Thymus (tissue), 11 donors: ENCODE results near the gene C6orf47. TPM values are rescaled to one million over a fixed set of nuclear protein-coding genes. Genes with fewer than 3 reads are reported as not detected.
A peak's percentile ranks its signal among the peaks of the same experiment; 100 is the strongest.

Experiments
- DNase-seq, 9 donors: peaks; one replicate each; pipeline ENCODE4 v3.0.0-alpha.2; 2013; ENCODE audit warnings: low spot score in 9 of 9, low read depth in 6 of 9, missing footprints in 1 of 9
- H3K27ac ChIP-seq, 2 donors: one replicate each; pipeline ENCODE4 v1.5.1; 2013; ENCODE audit warnings: control low read depth in 1 of 2, low read depth in 1 of 2, low read length in 1 of 2, mild to moderate bottlenecking in 1 of 2, moderate library complexity in 1 of 2
- H3K27me3 ChIP-seq, 2 donors: one replicate each; pipeline ENCODE4 v1.5.1; 2013; ENCODE audit warnings: low read length in 1 of 2; ENCODE audit not compliant: control insufficient read depth in 2 of 2, insufficient read depth in 1 of 2
- H3K36me3 ChIP-seq, 2 donors: one replicate each; pipeline ENCODE4 v1.5.1; 2013; ENCODE audit warnings: low read length in 1 of 2, mild to moderate bottlenecking in 1 of 2, moderate library complexity in 1 of 2; ENCODE audit not compliant: control insufficient read depth in 2 of 2, insufficient read depth in 2 of 2
- H3K4me1 ChIP-seq, 2 donors: one replicate each; pipeline ENCODE4 v1.5.1; 2013; ENCODE audit warnings: low read length in 2 of 2; ENCODE audit not compliant: control insufficient read depth in 2 of 2, insufficient read depth in 2 of 2
- H3K4me3 ChIP-seq, 2 donors: one replicate each; pipeline ENCODE4 v1.5.1; 2013; ENCODE audit warnings: low read length in 2 of 2, control low read depth in 1 of 2, mild to moderate bottlenecking in 1 of 2
- H3K9me3 ChIP-seq, 2 donors: one replicate each; pipeline ENCODE4 v1.5.1; 2013; ENCODE audit warnings: low read length in 1 of 2, mild to moderate bottlenecking in 1 of 2; ENCODE audit not compliant: control insufficient read depth in 2 of 2, insufficient read depth in 1 of 2
- WGBS: extraction: QIAGEN DNeasy Blood & Tissue Kit; methylation state at CpG from one replicate; pipeline ENCODE4 v1.1.7; 2013; 5-methylcytosine and 5-hydroxymethylcytosine counted together
- polyA plus RNA-seq: library from polyadenylated mRNA; stranded (reverse); fragments of 200-250 nt; gene quantifications from one replicate; pipeline ENCODE4 v1.2.3, GENCODE V29; 2013
- total RNA-seq: library from RNA; stranded (reverse); fragments of 120-200 nt; gene quantifications from one replicate; pipeline ENCODE4 v1.2.4, GENCODE V29; 2013
- donor health status: healthy.

Gene C6orf47
- total and polyA plus RNA-seq, 2 donors: 16.7 to 19.1 TPM

- no peaks in the 10 kb centered on the region for H3K9me3 ChIP-seq
- no peaks in the 10 kb centered on the region for H3K4me1 ChIP-seq
- 97% methylated on average over 17 of the region's 17 CpGs for WGBS
- peaks cover 94 to 95% of the 10 kb centered on the region in 2 donors for H3K36me3 ChIP-seq
- DNase-seq: no peak
- H3K27ac ChIP-seq: no peak overlapping the region
- no peaks in the 10 kb centered on the region for H3K27me3 ChIP-seq
- H3K4me3 ChIP-seq: no peak overlapping the region
These were observed 16.6 kb downstream of the C6orf47 start for GRCh38 chr6:31643818-31644454.

- Histone ChIP-seq H3K9me3 (no peaks in the 10 kb centered on the region), H3K36me3 (peaks cover 90 to 92% of the 10 kb centered on the region in 2 donors), H3K4me1 (no peaks in the 10 kb centered on the region), H3K27me3 (no peaks in the 10 kb centered on the region), H3K4me3 (no peak overlapping the region), H3K27ac (no peak overlapping the region)
- WGBS: 98% methylated on average over 6 of the region's 6 CpGs
- no peak for DNase-seq
These were observed 17.6 kb downstream of the C6orf47 start for GRCh38 chr6:31642798-31643570.

GRCh38 chr6:31641370-31641769 lies 19.2 kb downstream of the C6orf47 start:
- no peaks in the 10 kb centered on the region for H3K27me3 ChIP-seq
- no peaks in the 10 kb centered on the region for H3K9me3 ChIP-seq
- peaks cover 92 to 93% of the 10 kb centered on the region in 2 donors for H3K36me3 ChIP-seq
- no peak overlapping the region for H3K4me3 ChIP-seq
- H3K27ac ChIP-seq: no peak overlapping the region
- DNase-seq: no peak
- 97% methylated on average over 4 of the region's 4 CpGs for WGBS
- no peaks in the 10 kb centered on the region for H3K4me1 ChIP-seq

- no peaks in the 10 kb centered on the region for H3K27me3 ChIP-seq
- H3K4me1 ChIP-seq: no peaks in the 10 kb centered on the region
- no peaks in the 10 kb centered on the region for H3K9me3 ChIP-seq
- H3K4me3 ChIP-seq: no peak overlapping the region
- 98% methylated on average over 6 of the region's 6 CpGs for WGBS
- peak overlapping the region in 1 of 2 donors; percentile 18 for H3K27ac ChIP-seq
- peaks cover 93 to 94% of the 10 kb centered on the region in 2 donors for H3K36me3 ChIP-seq
- no peak for DNase-seq
These were observed 20.0 kb downstream of the C6orf47 start for GRCh38 chr6:31640612-31641011.

GRCh38 chr6:31639449-31639861 lies 21.1 kb downstream of the C6orf47 start:
- DNase-seq: no peak
- WGBS: 95% methylated on average over 10 of the region's 10 CpGs

GRCh38 chr6:31639043-31639442 lies 21.5 kb downstream of the C6orf47 start:
- WGBS: 97% methylated on average over 9 of the region's 9 CpGs
- no peaks in the 10 kb centered on the region for H3K4me1 ChIP-seq
- no peak overlapping the region for H3K27ac ChIP-seq
- H3K36me3 ChIP-seq: peaks cover 93 to 94% of the 10 kb centered on the region in 2 donors
- H3K27me3 ChIP-seq: no peaks in the 10 kb centered on the region
- DNase-seq: no peak
- no peak overlapping the region for H3K4me3 ChIP-seq
- no peaks in the 10 kb centered on the region for H3K9me3 ChIP-seq

More at GRCh38 chr6:31639449-31639861, 21.1 kb downstream of the C6orf47 start:
- H3K27me3 ChIP-seq: no peaks in the 10 kb centered on the region
- H3K4me1 ChIP-seq: no peaks in the 10 kb centered on the region
- H3K9me3 ChIP-seq: no peaks in the 10 kb centered on the region
- H3K4me3 ChIP-seq: no peak overlapping the region
- no peak overlapping the region for H3K27ac ChIP-seq
- H3K36me3 ChIP-seq: peaks cover 93 to 94% of the 10 kb centered on the region in 2 donors

- Histone ChIP-seq H3K27me3 (no peaks in the 10 kb centered on the region), H3K9me3 (no peaks in the 10 kb centered on the region), H3K4me3 (no peak overlapping the region), H3K27ac (no peak overlapping the region), H3K36me3 (peaks cover 94 to 96% of the 10 kb centered on the region in 2 donors), H3K4me1 (no peaks in the 10 kb centered on the region)
- WGBS: 95% methylated on average over 27 of the region's 27 CpGs
- DNase-seq: no peak
These were observed 23.6 kb downstream of the C6orf47 start for GRCh38 chr6:31636698-31637596.

- 98% methylated on average over 11 of the region's 11 CpGs for WGBS
- H3K27me3 ChIP-seq: no peaks in the 10 kb centered on the region
- no peaks in the 10 kb centered on the region for H3K4me1 ChIP-seq
- no peak overlapping the region for H3K27ac ChIP-seq
- H3K4me3 ChIP-seq: no peak overlapping the region
- H3K9me3 ChIP-seq: no peaks in the 10 kb centered on the region
- no peak for DNase-seq
- H3K36me3 ChIP-seq: peaks cover 94 to 96% of the 10 kb centered on the region in 2 donors
These were observed 25.5 kb downstream of the C6orf47 start for GRCh38 chr6:31634969-31635575.
